Natural killer cell (primary cell): ENCODE results near the gene PRR7. TPM values are rescaled to one million over a fixed set of nuclear protein-coding genes. Genes with fewer than 3 reads are reported as not detected.
A peak's percentile ranks its signal among the peaks of the same experiment; 100 is the strongest.

Source experiments
- ATAC-seq, 3 donors: fragments of 150-1000 bp in 2 of 3; fragments of 200-7000 bp in 1 of 3; cut with Tn5 transposase; 1 replicate in 1 of 3; 2 replicates in 2 of 3; pipeline ENCODE4 v1.10.0; 2021; ENCODE audit warnings: mild to moderate bottlenecking in 2 of 3, moderate library complexity in 2 of 3
- DNase-seq, 2 donors: peaks; one replicate each; pipeline versions ENCODE4 v3.0.0 to v3.0.0-alpha.2; 2013 to 2021; ENCODE audit warnings: mixed read lengths in 1 of 2
- H3K27ac ChIP-seq: one replicate; pipeline ENCODE4 v1.5.1; 2013; ENCODE audit warnings: mild to moderate bottlenecking, low read length
- H3K27me3 ChIP-seq: one replicate; pipeline ENCODE4 v1.6.1; 2013; ENCODE audit warnings: low read length; ENCODE audit not compliant: control insufficient read depth, insufficient read depth
- H3K36me3 ChIP-seq: one replicate; pipeline ENCODE4 v1.6.1; 2013; ENCODE audit warnings: low read length; ENCODE audit not compliant: control insufficient read depth, insufficient read depth
- H3K4me1 ChIP-seq: one replicate; pipeline ENCODE4 v1.6.1; 2013; ENCODE audit warnings: low read length; ENCODE audit not compliant: control insufficient read depth, insufficient read depth
- H3K4me3 ChIP-seq: one replicate; pipeline ENCODE4 v1.5.1; 2013; ENCODE audit warnings: low read length
- H3K9me3 ChIP-seq: one replicate; pipeline ENCODE4 v1.6.1; 2013; ENCODE audit warnings: low read length; ENCODE audit not compliant: control insufficient read depth, insufficient read depth
- H3K27ac Mint-ChIP-seq, 2 donors: one replicate each; pipeline ENCODE4 v1.8.0; 2022; ENCODE audit warnings: mild to moderate bottlenecking in 2 of 2, mixed read lengths in 2 of 2, moderate library complexity in 1 of 2
- H3K27me3 Mint-ChIP-seq, 2 donors: one replicate each; pipeline ENCODE4 v1.8.0; 2022; ENCODE audit warnings: low read depth in 2 of 2, mixed read lengths in 2 of 2
- H3K36me3 Mint-ChIP-seq: one replicate; pipeline ENCODE4 v1.8.0; 2022; ENCODE audit warnings: mixed read lengths
- H3K4me1 Mint-ChIP-seq, 2 donors: one replicate each; pipeline ENCODE4 v1.8.0; 2022; ENCODE audit warnings: mixed read lengths in 2 of 2
- H3K4me3 Mint-ChIP-seq: one replicate; pipeline ENCODE4 v1.8.0; 2022; ENCODE audit warnings: mild to moderate bottlenecking, moderate library complexity, mixed read lengths
- H3K9me3 Mint-ChIP-seq, 2 donors: one replicate each; pipeline ENCODE4 v1.8.0; 2022; ENCODE audit warnings: mixed read lengths in 2 of 2
- CTCF ChIP-seq: fragments of 200-600 bp; IDR thresholded peaks from one replicate; pipeline ENCODE4 v1.8.0; 2022; ENCODE audit warnings: antibody characterized with exemption
- WGBS: methylation state at CpG from one replicate; pipeline ENCODE4 v1.1.7; 2013; ENCODE audit warnings: missing lambda C conversion rate; ENCODE audit not compliant: insufficient coverage; 5-methylcytosine and 5-hydroxymethylcytosine counted together
- intact Hi-C: fragments of 100-400 bp; cut with micrococcal nuclease; formaldehyde crosslinking; loops from one replicate; pipeline ENCODE4 v1.14.2; 2022
- total RNA-seq, 4 donors: library from RNA; stranded (reverse); fragments of 120-200 nt in 1 of 4; gene quantifications; one replicate each; pipeline versions ENCODE4 v1.2.3 to v1.2.4, GENCODE V29; 2013 to 2022

Gene PRR7
- total RNA-seq, 3 donors from 2014 or later (not counting 1 experiment from before 2014, with no cell fraction given) = 21.6 to 27.9 (median 23.3) TPM

- H3K4me1 Mint-ChIP-seq = peaks cover 14 to 57% of the 10 kb centered on the region in 2 donors
- WGBS = 74% methylated on average over 14 of the region's 14 CpGs
- peaks cover 0 to 16% of the 10 kb centered on the region in 2 donors for H3K27me3 Mint-ChIP-seq
- no peak for TF ChIP-seq CTCF
- peak overlapping the region; percentile 15 for H3K27ac ChIP-seq
- peaks cover 15% of the 10 kb centered on the region for H3K27me3 ChIP-seq
- peak overlapping the region in 1 of 2 donors; percentile 76 for H3K27ac Mint-ChIP-seq
- DNase-seq (peak in 1 of 2 donors; percentile 58), ATAC-seq (peak; percentile 56 to 70 (median 64))
- H3K9me3 ChIP-seq = no peaks in the 10 kb centered on the region
- H3K36me3 ChIP-seq = no peaks in the 10 kb centered on the region
- H3K36me3 Mint-ChIP-seq = no peaks in the 10 kb centered on the region
- intact Hi-C loops = no loop called here
- H3K9me3 Mint-ChIP-seq = no peaks in the 10 kb centered on the region
- H3K4me3 Mint-ChIP-seq = peak overlapping the region; percentile 60
- H3K4me3 ChIP-seq = no peak overlapping the region
- peaks cover 28% of the 10 kb centered on the region for H3K4me1 ChIP-seq
Observed at GRCh38 chr5:177471610-177472356, 25.2 kb downstream of the PRR7 start.

DNA sequence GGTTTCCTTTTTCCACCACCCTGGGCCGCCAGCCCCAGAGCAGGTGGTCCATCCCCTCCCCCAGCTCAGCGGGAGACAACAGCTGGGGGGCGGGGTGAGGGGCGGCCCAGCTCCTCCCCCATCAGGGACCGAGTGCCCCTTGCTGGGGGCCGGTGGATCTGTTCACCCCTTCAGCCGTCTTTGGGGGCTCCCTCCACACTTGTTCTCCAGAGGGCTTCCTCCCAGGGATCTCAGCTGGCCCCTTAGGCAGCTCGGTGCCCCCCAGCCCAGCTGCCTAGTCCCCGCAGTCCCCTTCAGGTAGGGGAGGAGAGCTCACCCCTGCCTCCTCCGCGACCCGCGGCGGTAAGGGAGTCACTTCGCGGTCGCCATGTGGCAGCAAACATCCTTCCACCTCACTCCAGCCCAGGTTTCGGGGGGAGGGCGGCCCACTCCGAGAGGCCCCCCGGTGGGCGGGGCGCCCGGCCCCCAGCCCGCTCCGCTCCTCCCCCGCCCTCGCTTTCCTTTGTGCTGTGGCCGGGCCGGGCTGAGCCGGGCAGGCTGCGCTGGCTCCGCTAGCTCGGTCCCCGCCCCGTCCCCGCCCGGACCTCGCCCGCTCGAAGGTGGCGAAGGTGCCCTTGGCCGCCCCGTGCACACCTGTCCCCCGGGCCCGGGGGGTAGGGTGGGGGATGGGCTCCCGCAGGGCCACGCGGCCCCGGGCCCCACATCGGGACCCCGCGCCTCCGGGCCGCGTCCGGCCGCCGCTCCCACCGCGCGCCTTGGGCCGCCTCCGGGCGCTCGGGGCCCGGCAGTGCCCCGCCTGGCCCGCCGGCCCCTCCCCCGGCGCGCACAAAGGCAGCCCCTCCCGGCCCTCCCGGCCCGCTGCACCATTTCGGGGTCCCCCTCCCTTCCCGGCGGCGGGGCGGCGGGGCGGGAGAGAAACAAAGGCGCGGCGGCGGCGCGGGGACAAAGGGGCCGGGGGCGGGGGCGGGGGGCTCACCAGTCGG, 26.1 kb downstream of the PRR7 start:
- H3K9me3 Mint-ChIP-seq = no peaks in the 10 kb centered on the region
- Histone ChIP-seq H3K4me3 (peak overlapping the region; percentile 19), H3K4me1 (peaks cover 31% of the 10 kb centered on the region), H3K27ac (no peak overlapping the region), H3K36me3 (no peaks in the 10 kb centered on the region), H3K9me3 (no peaks in the 10 kb centered on the region), H3K27me3 (peaks cover 15% of the 10 kb centered on the region)
- TF ChIP-seq CTCF = no peak
- WGBS = 2% methylated on average over 93 of the region's 93 CpGs
- H3K27me3 Mint-ChIP-seq = peaks cover 0 to 16% of the 10 kb centered on the region in 2 donors
- H3K36me3 Mint-ChIP-seq = no peaks in the 10 kb centered on the region
- H3K4me3 Mint-ChIP-seq = peak overlapping the region; percentile 63
- ATAC-seq (peak; percentile 55 to 66 (median 66)), DNase-seq (peak; percentile 56 to 71)
- peak overlapping the region in 1 of 2 donors; percentile 76 for H3K27ac Mint-ChIP-seq
- intact Hi-C loops = no loop called here
- H3K4me1 Mint-ChIP-seq = peaks cover 14 to 57% of the 10 kb centered on the region in 2 donors

DNA sequence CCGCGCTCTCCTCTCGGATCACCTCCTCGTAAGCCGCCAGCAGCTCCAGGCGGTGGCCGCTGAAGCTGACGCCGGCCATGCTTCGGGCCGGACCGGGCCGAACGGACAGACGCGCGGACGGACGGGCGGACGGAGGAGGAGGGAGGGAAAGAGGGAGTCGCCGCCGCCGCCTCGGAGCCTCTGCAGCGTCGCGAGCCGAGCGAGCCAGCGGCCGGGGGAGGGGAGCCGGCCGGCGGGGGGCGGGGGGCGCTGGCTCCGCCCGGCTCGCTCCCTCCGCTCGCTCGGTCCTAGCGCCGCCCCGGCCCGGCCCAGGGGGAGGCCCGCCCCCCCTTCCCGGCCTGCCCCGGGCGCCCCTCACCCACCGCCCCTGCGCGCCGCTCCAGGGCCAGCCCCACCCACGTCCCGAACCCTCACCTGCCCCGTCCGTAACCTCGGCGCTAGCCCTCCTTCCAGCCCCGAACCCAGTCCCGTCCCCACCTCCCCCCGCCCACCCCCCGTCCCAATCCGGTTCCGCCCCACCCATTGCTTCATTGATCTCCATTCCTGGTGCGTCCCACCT, 26.9 kb downstream of the PRR7 start, which contains the start of gene DBN1:
DBN1 (minus strand) TSS at position 192 of the 559 bp plus-strand sequence; CDS start at position 79, 113 bp downstream.
- Mint-ChIP-seq H3K27me3 (peaks cover 0 to 16% of the 10 kb centered on the region in 2 donors), H3K9me3 (no peaks in the 10 kb centered on the region), H3K27ac (peak within 1 kb of the TSS in 1 of 2 donors; percentile 87), H3K4me3 (peak within 1 kb of the TSS; percentile 89), H3K4me1 (peaks cover 11 to 56% of the 10 kb centered on the region in 2 donors), H3K36me3 (no peaks in the 10 kb centered on the region)
- H3K9me3 ChIP-seq = no peaks in the 10 kb centered on the region
- DNase-seq (peak in 1 of 2 donors; percentile 42), ATAC-seq (peak; percentile 39 to 52 (median 44))
- TF ChIP-seq CTCF = no peak
- intact Hi-C loops = no loop called here
- H3K27ac ChIP-seq = no peak within 1 kb of the TSS
- H3K4me3 ChIP-seq = peak within 1 kb of the TSS; percentile 19
- peaks cover 15% of the 10 kb centered on the region for H3K27me3 ChIP-seq
- H3K36me3 ChIP-seq = no peaks in the 10 kb centered on the region
- H3K4me1 ChIP-seq = peaks cover 34% of the 10 kb centered on the region
- WGBS = 3% methylated on average over 54 of the region's 69 CpGs
